ENCODE data around the gene ARG2.

The ARG2 gene

GRCh38 chr14:67690011-67690410, 70.3 kb downstream of the ARG2 start:
- DNase-seq (ENCODE audit: low read depth, low spot score): no peak
- TF ChIP-seq ZNF274 (IDR thresholded peaks at IDR 0.05; ENCODE audit: low read depth, low read length) (no peak), YY1 (IDR thresholded peaks at IDR 0.05; ENCODE audit: insufficient read depth, insufficient read length) (no peak), SUZ12 (IDR thresholded peaks at IDR 0.05; ENCODE audit: extremely low read depth, insufficient read depth, insufficient read length) (no peak)
- peaks cover 83% of the 10 kb centered on the region for H3K36me3 ChIP-seq (ENCODE audit: insufficient read depth, insufficient read length, low read length)
- H3K27me3 ChIP-seq (ENCODE audit: insufficient read depth, insufficient read length): no peaks in the 10 kb centered on the region
- H3K9me3 ChIP-seq (ENCODE audit: insufficient read depth, low read length): no peaks in the 10 kb centered on the region
- H3K4me3 ChIP-seq (ENCODE audit: insufficient read length, low read depth): no peak overlapping the region
- no peak overlapping the region for H3K9ac ChIP-seq (ENCODE audit: insufficient read length, low read depth)
- H3K4me1 ChIP-seq (ENCODE audit: insufficient read depth, insufficient read length): peaks cover 2% of the 10 kb centered on the region

GRCh38 chr14:67694791-67695393, 75.2 kb downstream of the ARG2 start:
- peak; percentile 47 for DNase-seq (ENCODE audit: low read depth, low spot score)
- peaks cover 2% of the 10 kb centered on the region for H3K4me1 ChIP-seq (ENCODE audit: insufficient read depth, insufficient read length)
- TF ChIP-seq YY1 (IDR thresholded peaks at IDR 0.05; ENCODE audit: insufficient read depth, insufficient read length) (no peak), SUZ12 (IDR thresholded peaks at IDR 0.05; ENCODE audit: extremely low read depth, insufficient read depth, insufficient read length) (no peak), ZNF274 (IDR thresholded peaks at IDR 0.05; ENCODE audit: low read depth, low read length) (no peak)
- peak overlapping the region; percentile 90 for H3K9ac ChIP-seq (ENCODE audit: insufficient read length, low read depth)
- peaks cover 42% of the 10 kb centered on the region for H3K36me3 ChIP-seq (ENCODE audit: insufficient read depth, insufficient read length, low read length)
- no peaks in the 10 kb centered on the region for H3K9me3 ChIP-seq (ENCODE audit: insufficient read depth, low read length)
- H3K4me3 ChIP-seq (ENCODE audit: insufficient read length, low read depth): peak overlapping the region; percentile 98
- H3K27me3 ChIP-seq (ENCODE audit: insufficient read depth, insufficient read length): peaks cover 3% of the 10 kb centered on the region

- Histone ChIP-seq H3K27me3 (ENCODE audit: insufficient read depth, insufficient read length) (peaks cover 3% of the 10 kb centered on the region), H3K36me3 (ENCODE audit: insufficient read depth, insufficient read length, low read length) (peaks cover 36% of the 10 kb centered on the region), H3K4me1 (ENCODE audit: insufficient read depth, insufficient read length) (peaks cover 2% of the 10 kb centered on the region), H3K9ac (ENCODE audit: insufficient read length, low read depth) (peak within 1 kb of the TSS; percentile 90), H3K4me3 (ENCODE audit: insufficient read length, low read depth) (peak within 1 kb of the TSS; percentile 98), H3K9me3 (ENCODE audit: insufficient read depth, low read length) (no peaks in the 10 kb centered on the region)
- TF ChIP-seq SUZ12 (IDR thresholded peaks at IDR 0.05; ENCODE audit: extremely low read depth, insufficient read depth, insufficient read length) (no peak), YY1 (IDR thresholded peaks at IDR 0.05; ENCODE audit: insufficient read depth, insufficient read length) (peak; percentile 53), ZNF274 (IDR thresholded peaks at IDR 0.05; ENCODE audit: low read depth, low read length) (no peak)
- peak; percentile 66 for DNase-seq (ENCODE audit: low read depth, low spot score)
These were observed 75.8 kb downstream of the ARG2 start, which contains the start of gene RDH11 for GRCh38 chr14:67695394-67695949. Gene RDH11, minus strand, starts transcription at chr14:67695764. Its CDS starts 61 bp downstream, at chr14:67695703.

GRCh38 chr14:67697006-67697405, 77.3 kb downstream of the ARG2 start:
- DNase-seq (ENCODE audit: low read depth, low spot score): no peak
- H3K4me1 ChIP-seq (ENCODE audit: insufficient read depth, insufficient read length): peaks cover 2% of the 10 kb centered on the region
- TF ChIP-seq SUZ12 (IDR thresholded peaks at IDR 0.05; ENCODE audit: extremely low read depth, insufficient read depth, insufficient read length) (no peak), ZNF274 (IDR thresholded peaks at IDR 0.05; ENCODE audit: low read depth, low read length) (no peak), YY1 (IDR thresholded peaks at IDR 0.05; ENCODE audit: insufficient read depth, insufficient read length) (no peak)

GRCh38 chr14:67698179-67698578, 78.5 kb downstream of the ARG2 start:
- DNase-seq (ENCODE audit: low read depth, low spot score): no peak
- no peaks in the 10 kb centered on the region for H3K9me3 ChIP-seq (ENCODE audit: insufficient read depth, low read length)
- TF ChIP-seq ZNF274 (IDR thresholded peaks at IDR 0.05; ENCODE audit: low read depth, low read length) (no peak), SUZ12 (IDR thresholded peaks at IDR 0.05; ENCODE audit: extremely low read depth, insufficient read depth, insufficient read length) (no peak), YY1 (IDR thresholded peaks at IDR 0.05; ENCODE audit: insufficient read depth, insufficient read length) (no peak)
- peaks cover 3% of the 10 kb centered on the region for H3K27me3 ChIP-seq (ENCODE audit: insufficient read depth, insufficient read length)
- H3K4me1 ChIP-seq (ENCODE audit: insufficient read depth, insufficient read length): peaks cover 2% of the 10 kb centered on the region
- H3K4me3 ChIP-seq (ENCODE audit: insufficient read length, low read depth): no peak overlapping the region
- H3K36me3 ChIP-seq (ENCODE audit: insufficient read depth, insufficient read length, low read length): peaks cover 9% of the 10 kb centered on the region
- no peak overlapping the region for H3K9ac ChIP-seq (ENCODE audit: insufficient read length, low read depth)

More at GRCh38 chr14:67697006-67697405, 77.3 kb downstream of the ARG2 start:
- Histone ChIP-seq H3K4me3 (ENCODE audit: insufficient read length, low read depth) (no peak overlapping the region), H3K9me3 (ENCODE audit: insufficient read depth, low read length) (no peaks in the 10 kb centered on the region), H3K36me3 (ENCODE audit: insufficient read depth, insufficient read length, low read length) (peaks cover 21% of the 10 kb centered on the region), H3K9ac (ENCODE audit: insufficient read length, low read depth) (no peak overlapping the region), H3K27me3 (ENCODE audit: insufficient read depth, insufficient read length) (peaks cover 3% of the 10 kb centered on the region)

All from NT2/D1 (cell line).